GM21423 (cell line): ENCODE results near the gene UBE2E1.
A peak's percentile ranks its signal among the peaks of the same experiment; 100 is the strongest.
"Not testable (repeated sequence)": the region's sequence is repeated elsewhere in the genome, so short reads cannot be mapped to it uniquely, and the experiment has no call there.

ENCODE experiments used
- ATAC-seq: cut with Tn5 transposase; IDR thresholded peaks from one replicate; pipeline ENCODE4 v1.9.1; 2021; ENCODE audit warnings: mild to moderate bottlenecking, moderate library complexity; ENCODE audit not compliant: unreplicated experiment

Gene UBE2E1

DNA sequence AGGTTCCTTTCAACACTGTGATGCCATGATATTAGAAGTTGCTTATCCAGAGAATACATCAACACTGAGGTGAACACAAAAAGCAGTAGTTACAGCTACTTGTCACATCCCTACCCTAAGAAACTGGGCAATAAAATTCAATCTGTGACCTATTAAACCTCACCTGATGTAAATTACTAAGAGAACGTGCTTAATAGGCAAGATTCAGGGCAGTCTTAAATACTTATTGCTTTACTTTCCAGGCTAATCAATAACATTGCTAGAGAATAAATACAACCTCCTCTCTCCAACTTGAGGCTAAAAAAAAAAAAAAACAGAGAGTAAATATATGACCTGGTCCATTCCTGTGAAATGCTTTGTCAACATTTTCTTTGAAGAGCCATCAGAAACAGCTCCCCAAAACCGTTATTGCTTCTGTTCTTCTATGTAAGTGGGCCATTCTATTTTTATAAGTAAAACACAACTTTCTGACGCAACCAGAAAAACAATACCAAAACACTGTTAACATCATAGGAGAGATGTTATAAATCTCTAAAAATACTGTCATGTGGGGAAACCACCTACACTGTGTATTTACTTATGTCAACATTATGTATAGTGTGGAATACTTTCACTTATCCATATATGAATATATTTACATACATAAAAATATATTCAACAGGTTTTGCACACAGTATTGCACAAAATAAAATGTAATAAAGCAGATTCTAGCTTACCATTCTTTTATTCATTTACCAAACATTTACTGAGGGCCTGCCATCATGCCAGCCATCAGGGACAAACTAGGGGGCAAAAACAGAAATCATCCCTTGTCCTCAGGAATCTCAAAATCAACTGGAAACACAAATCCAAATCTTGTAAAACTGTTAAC is 108.4 kb downstream of the UBE2E1 start:
- ATAC-seq = no peak

DNA sequence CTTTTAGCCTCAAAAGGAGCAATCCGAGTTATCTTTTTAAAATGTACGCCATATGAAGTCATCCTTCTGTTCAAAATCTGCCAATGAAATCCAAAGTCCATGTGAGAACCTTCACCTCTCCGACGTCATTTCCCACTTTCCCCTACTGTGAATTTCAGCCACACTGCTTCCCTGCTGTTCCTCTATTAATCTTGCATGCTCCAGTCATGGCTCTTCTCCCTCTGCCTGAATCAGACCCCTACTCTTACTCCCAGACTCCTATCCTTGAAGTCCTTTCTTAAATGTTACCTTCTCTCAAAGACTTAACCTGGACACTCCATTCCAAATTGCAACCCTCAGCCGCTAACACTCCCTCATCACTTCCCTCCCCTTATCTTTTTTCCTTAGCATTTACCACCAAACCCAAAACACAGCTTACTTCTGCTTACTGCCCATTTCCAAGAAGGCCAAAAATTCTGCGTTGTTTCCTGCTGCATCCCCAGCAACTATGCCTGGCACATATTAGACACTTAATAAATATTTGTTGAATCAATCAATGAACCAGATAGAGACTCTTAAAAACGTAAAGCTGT is 109.9 kb downstream of the UBE2E1 start:
- no peak for ATAC-seq

- ATAC-seq = peak; percentile 40
Observed at GRCh38 chr3:23916152-23916885, 110.6 kb downstream of the UBE2E1 start.

DNA sequence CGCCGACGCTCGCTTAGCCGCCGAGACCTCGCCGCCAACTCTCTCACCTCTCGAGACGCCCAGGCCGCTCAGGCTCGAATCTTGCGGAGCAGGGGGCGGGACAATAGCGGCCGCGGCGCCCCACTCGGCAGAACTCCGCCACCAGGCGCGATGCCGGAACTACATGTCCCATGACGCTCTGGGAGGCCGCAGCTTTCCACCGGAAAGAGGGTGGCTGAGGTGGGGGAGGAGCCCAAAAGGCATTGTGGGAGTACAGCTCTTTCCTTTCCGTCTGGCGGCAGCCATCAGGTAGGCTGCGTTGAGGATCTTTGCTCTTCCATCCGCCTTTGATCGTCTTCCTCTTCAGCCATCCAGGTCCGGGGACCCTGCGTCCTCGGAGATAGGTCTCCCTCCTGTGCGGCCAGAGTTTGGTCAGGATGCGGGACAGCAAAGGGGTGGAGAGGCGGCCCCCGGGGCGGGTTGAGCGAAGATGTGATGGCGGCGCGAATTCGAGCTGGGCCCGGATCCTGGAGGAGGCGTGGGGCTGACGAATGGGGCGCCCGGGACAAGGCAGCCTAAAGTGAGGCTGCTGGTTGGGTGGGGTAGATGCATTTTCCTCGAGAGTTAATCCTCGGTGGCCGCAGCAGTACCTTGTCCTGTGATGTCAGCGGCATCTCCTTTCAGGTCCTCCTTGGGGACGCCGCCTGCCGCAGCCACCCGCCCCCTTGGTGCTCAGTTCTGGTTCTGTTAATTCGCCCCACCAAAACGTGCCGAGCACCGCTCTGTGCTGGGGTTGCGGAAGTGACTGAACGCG is 111.3 kb downstream of the UBE2E1 start, which contains the start of the genes NKIRAS1 and RPL15:
Gene NKIRAS1 (minus strand): TSS at position 105 of the 793 bp plus-strand sequence. CDS start 6,086 bp downstream, outside the sequence.
Gene RPL15 (plus strand): TSS at position 247 of the 793 bp plus-strand sequence. CDS start 728 bp downstream, outside the sequence.
- peak; percentile 93 for ATAC-seq

DNA sequence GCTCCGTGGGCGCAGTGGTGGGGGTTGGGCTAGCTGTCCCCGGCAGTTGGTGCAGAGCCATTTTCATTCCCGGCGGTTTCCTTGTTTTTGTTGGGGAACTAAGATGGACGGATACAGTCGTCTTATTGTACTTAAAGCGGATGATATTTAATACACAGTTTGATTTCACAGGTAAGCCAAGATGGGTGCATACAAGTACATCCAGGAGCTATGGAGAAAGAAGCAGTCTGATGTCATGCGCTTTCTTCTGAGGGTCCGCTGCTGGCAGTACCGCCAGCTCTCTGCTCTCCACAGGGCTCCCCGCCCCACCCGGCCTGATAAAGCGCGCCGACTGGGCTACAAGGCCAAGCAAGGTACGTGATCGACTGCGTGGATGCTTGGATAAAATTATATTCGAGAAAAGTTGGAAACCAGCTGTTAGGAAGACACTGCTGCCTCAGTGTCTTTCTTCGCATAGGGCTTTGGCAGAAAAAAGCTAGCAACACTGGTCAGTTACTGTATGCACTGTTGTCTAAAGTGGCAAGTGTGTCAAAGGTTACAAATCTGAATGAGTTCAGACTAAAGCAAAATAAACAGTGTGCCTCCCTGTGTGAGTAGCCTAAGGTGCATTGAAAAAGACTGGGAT is 112.0 kb downstream of the UBE2E1 start:
- ATAC-seq = not testable (repeated sequence)

GRCh38 chr3:23918331-23918730 is 112.6 kb downstream of the UBE2E1 start:
- not testable (repeated sequence) for ATAC-seq

- ATAC-seq = no peak
Observed at GRCh38 chr3:23919628-23920027, 113.9 kb downstream of the UBE2E1 start.

- ATAC-seq = no peak
Observed at GRCh38 chr3:23920151-23920655, 114.4 kb downstream of the UBE2E1 start.

DNA sequence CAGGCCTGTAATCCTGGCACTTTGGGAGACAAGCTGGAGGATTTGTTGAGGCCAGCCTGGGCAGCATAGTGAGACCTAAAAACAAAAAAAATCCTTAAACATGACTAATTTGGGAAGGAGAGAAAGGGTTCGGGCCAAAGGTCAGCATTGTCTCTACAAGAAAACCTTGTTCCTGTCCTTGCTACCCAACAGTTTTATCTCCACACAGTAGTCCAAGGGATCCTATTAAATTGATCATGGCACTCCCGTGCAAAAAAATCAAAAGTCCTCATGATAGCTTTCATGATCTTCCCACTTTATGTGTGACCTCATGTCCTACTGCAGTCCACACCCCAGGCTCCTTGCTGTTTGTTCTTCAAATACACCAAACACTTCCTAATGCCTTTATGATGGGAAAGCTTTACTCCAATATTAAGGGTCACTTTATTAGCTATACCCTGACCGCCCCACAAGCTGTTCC is 115.3 kb downstream of the UBE2E1 start:
- no peak for ATAC-seq

- ATAC-seq = no peak
Observed at GRCh38 chr3:23923786-23924185, 118.0 kb downstream of the UBE2E1 start.

- no peak for ATAC-seq
Observed at GRCh38 chr3:23926246-23926645, 120.5 kb downstream of the UBE2E1 start.

GRCh38 chr3:23926736-23927135 is 121.0 kb downstream of the UBE2E1 start:
- no peak for ATAC-seq

GRCh38 chr3:23928524-23928923 is 122.8 kb downstream of the UBE2E1 start:
- ATAC-seq = no peak

DNA sequence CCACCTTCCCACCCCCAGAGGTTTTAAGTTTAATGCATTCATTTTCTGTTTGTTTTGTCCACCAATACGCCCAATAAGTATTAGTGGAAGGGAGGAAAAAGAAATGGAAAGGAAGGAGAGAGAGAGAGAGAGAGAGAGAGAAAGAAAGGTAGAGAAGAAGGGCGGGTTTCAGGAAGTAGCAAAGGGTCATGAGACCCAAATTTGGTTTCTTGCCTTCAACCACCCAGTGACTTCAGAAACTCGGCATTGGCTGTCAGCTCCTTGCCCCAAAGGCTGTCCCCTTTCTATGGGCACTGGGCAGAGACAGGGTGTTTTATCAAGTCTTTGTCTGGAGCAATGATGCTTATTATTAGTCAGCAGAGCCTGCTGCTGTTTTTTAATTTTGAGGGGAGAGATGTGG is 125.8 kb downstream of the UBE2E1 start:
- ATAC-seq = no peak

GRCh38 chr3:23932571-23932970 is 126.8 kb downstream of the UBE2E1 start:
- no peak for ATAC-seq

DNA sequence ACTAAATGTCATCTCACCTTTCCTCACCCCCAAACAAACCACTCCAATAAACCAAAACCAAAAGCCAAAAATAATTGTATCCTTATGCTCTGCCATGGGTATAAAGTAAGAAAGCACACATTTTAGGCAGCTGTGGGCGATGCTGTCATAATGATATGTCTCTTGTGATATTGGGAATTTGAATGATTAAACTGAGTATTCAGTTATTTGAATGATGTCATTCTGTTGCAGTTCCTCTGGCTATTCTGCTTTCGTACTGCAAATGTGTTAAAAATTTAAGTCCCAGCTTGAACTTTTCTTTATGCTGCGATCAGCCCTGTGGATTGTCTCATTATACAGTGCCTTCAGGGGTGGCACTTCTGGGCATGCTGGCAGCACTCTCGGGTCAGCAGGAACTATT is 128.5 kb downstream of the UBE2E1 start:
- no peak for ATAC-seq

DNA sequence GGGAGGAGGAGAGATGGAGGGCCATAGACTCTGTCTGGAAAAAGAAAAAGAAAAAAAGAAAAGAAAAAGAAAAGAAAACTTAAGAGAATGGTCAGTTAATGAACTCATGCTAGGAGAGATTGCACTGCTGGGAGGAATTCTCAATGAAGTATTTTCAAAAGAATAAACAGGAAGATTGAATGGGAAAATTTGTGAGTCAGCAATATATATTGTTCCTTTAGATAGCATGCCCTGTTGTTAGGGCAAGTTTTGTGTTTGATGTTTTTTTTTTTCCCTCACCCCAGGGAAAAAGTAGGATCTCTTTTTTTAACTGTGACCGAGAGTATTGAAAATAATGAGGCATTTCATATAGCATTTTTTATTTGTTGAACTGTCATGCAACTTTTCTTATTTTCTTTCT is 131.5 kb downstream of the UBE2E1 start:
- no peak for ATAC-seq

DNA sequence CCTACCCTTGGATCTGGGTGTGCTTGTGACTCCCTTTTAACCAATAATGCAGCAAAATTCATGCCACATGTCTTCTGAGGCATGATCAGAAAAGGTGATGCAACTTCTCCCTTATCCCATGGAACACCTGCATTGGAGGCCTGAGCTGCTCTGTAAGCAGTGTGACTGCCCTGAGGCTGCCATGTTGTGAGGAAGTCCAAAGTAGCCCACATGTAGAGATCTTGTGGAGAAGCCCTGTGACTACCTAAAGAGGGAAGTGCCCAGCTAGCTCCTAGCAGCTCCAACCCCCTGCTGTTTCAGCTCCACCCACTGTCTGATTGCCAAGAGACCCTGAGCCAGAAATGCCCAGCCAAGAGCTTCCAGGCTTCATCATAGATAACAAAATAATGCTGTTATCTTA is 132.9 kb downstream of the UBE2E1 start:
- ATAC-seq = no peak

DNA sequence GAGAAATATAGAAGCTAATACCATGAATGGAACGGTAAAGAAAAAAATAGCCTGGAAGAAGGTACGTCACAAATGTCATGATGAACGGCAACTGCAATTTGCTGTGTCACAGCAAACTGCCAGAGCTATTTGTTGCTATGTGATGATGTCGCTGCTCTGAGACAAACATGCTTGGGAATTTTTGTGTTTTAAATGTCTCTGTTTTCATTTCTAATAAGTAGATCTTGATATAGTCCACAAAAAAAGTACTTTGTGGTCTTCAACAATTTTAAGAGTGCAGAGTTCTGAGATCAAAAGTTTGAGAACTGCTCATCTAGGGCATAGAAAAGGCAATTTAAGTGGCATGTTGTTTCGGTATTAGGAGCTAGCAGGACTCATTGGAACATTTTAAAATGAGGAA is 135.0 kb downstream of the UBE2E1 start:
- ATAC-seq = no peak
